Measurements from ENCODE around the gene PKN1. TPM values are rescaled to one million over a fixed set of nuclear protein-coding genes. Genes with fewer than 3 reads are reported as not detected.
A peak's percentile ranks its signal among the peaks of the same experiment; 100 is the strongest.

The PKN1 gene
- total and polyA plus RNA-seq, 8 donors, result 50.5 to 91.5 (median 64.2) TPM

GRCh38 chr19:14519860-14520407, 86.8 kb downstream of the PKN1 start:
- 33 to 38% methylated on average over 2 of the region's 2 CpGs for WGBS, 2 donors
- peaks cover 14 to 31% (median 24%) of the 10 kb centered on the region in 3 donors for H3K4me1 ChIP-seq
- peak overlapping the region; percentile 98 to 100 (median 98) for H3K27ac ChIP-seq
- no peaks in the 10 kb centered on the region for H3K27me3 ChIP-seq
- ATAC-seq, result peak in 2 of 4 donors; percentile 5 to 7
- H3K4me3 ChIP-seq, result no peak overlapping the region
- H3K36me3 ChIP-seq, result peaks cover 0 to 7% (median 0%) of the 10 kb centered on the region in 3 donors
- TF ChIP-seq CTCF (IDR thresholded peaks at IDR 0.05), result no peak
- no peaks in the 10 kb centered on the region for H3K9me3 ChIP-seq
- no peak for FAIRE-seq
- DNase-seq, result peak in 3 of 6 donors; percentile 56 to 79 (median 60)
- intact Hi-C loops (cut with DNase I), result no loop called here

GRCh38 chr19:14520543-14520942, 87.4 kb downstream of the PKN1 start:
- intact Hi-C loops (cut with DNase I), result no loop called here
- no peak for DNase-seq
- no peak for ATAC-seq
- H3K36me3 ChIP-seq, result peaks cover 0 to under 1% (median 0%) of the 10 kb centered on the region in 3 donors
- FAIRE-seq, result no peak
- H3K27ac ChIP-seq, result peak overlapping the region in 2 of 4 donors; percentile 98 to 100
- peaks cover 11 to 26% (median 18%) of the 10 kb centered on the region in 3 donors for H3K4me1 ChIP-seq
- 83 to 94% methylated on average over 4 of the region's 4 CpGs for WGBS, 2 donors
- H3K9me3 ChIP-seq, result no peaks in the 10 kb centered on the region
- H3K27me3 ChIP-seq, result no peaks in the 10 kb centered on the region
- no peak overlapping the region for H3K4me3 ChIP-seq
- TF ChIP-seq CTCF (IDR thresholded peaks at IDR 0.05), result no peak

Other genes with a start within 250 kb of the PKN1 start
- gene ADGRL1, start 227.1 kb upstream of the PKN1 start, total RNA-seq, result 10 to 100 TPM in 2 of 6 donors, 1 to 10 TPM in 4; 8.3 to 11.7 (median 9.6) TPM
- 10 to 100 TPM; 10.1 to 16.8 TPM for gene ADGRL1, start 227.1 kb upstream of the PKN1 start, polyA plus RNA-seq
- gene ADGRE5, start 51.9 kb upstream of the PKN1 start, total RNA-seq, result 10 to 100 TPM; 23.0 to 37.7 (median 31.2) TPM
- gene ADGRE5, start 51.9 kb upstream of the PKN1 start, polyA plus RNA-seq, result 10 to 100 TPM; 14.0 to 19.5 TPM
- 10 to 100 TPM in 5 of 6 donors, 1 to 10 TPM in 1; 9.3 to 25.7 (median 16.7) TPM for gene DDX39A, start 14.0 kb upstream of the PKN1 start, total RNA-seq
- gene DDX39A, start 14.0 kb upstream of the PKN1 start, polyA plus RNA-seq, result 10 to 100 TPM; 80.0 to 86.6 TPM
- under 1 TPM in 5 of 6 donors, not detected in 1; 0.12 to 0.58 (median 0.22) TPM for gene PTGER1, start 42.0 kb downstream of the PKN1 start, total RNA-seq
- gene PTGER1, start 42.0 kb downstream of the PKN1 start, polyA plus RNA-seq, result under 1 TPM; 0.31 to 0.61 TPM
- gene GIPC1, start 62.8 kb downstream of the PKN1 start, total RNA-seq, result 10 to 100 TPM; 19.0 to 34.0 (median 22.4) TPM
- 10 to 100 TPM; 53.0 to 53.1 TPM for gene GIPC1, start 62.8 kb downstream of the PKN1 start, polyA plus RNA-seq
- 10 to 100 TPM; 22.7 to 63.0 (median 29.3) TPM for gene DNAJB1, start 85.1 kb downstream of the PKN1 start, total RNA-seq
- gene DNAJB1, start 85.1 kb downstream of the PKN1 start, polyA plus RNA-seq, result 10 to 100 TPM; 22.4 to 39.6 TPM
- 10 to 100 TPM; 41.8 to 68.5 (median 50.8) TPM for gene TECR, start 96.3 kb downstream of the PKN1 start, total RNA-seq
- 100 to 1,000 TPM; 115 to 129 TPM for gene TECR, start 96.3 kb downstream of the PKN1 start, polyA plus RNA-seq
- 10 to 100 TPM; 62.5 to 80.9 (median 71.7) TPM for gene NDUFB7, start 138.8 kb downstream of the PKN1 start, total RNA-seq
- 100 to 1,000 TPM; 247 to 270 TPM for gene NDUFB7, start 138.8 kb downstream of the PKN1 start, polyA plus RNA-seq
- under 1 TPM in 3 of 6 donors, not detected in 3; 0.09 to 0.15 (median 0.13) TPM for gene CLEC17A, start 149.8 kb downstream of the PKN1 start, total RNA-seq
- under 1 TPM in 1 of 2 donors, not detected in 1; 0.11 TPM for gene CLEC17A, start 149.8 kb downstream of the PKN1 start, polyA plus RNA-seq
- under 1 TPM in 2 of 6 donors, not detected in 4; 0.41 to 0.83 TPM for gene ADGRE3, start 241.5 kb downstream of the PKN1 start, total RNA-seq
- not detected for gene ADGRE3, start 241.5 kb downstream of the PKN1 start, polyA plus RNA-seq

All from pancreas (tissue), 10 donors.